Measurements from ENCODE around the gene RHBDF2.
"Not testable (repeated sequence)": the region's sequence is repeated elsewhere in the genome, so short reads cannot be mapped to it uniquely, and the experiment has no call there.

RHBDF2 gene

DNA sequence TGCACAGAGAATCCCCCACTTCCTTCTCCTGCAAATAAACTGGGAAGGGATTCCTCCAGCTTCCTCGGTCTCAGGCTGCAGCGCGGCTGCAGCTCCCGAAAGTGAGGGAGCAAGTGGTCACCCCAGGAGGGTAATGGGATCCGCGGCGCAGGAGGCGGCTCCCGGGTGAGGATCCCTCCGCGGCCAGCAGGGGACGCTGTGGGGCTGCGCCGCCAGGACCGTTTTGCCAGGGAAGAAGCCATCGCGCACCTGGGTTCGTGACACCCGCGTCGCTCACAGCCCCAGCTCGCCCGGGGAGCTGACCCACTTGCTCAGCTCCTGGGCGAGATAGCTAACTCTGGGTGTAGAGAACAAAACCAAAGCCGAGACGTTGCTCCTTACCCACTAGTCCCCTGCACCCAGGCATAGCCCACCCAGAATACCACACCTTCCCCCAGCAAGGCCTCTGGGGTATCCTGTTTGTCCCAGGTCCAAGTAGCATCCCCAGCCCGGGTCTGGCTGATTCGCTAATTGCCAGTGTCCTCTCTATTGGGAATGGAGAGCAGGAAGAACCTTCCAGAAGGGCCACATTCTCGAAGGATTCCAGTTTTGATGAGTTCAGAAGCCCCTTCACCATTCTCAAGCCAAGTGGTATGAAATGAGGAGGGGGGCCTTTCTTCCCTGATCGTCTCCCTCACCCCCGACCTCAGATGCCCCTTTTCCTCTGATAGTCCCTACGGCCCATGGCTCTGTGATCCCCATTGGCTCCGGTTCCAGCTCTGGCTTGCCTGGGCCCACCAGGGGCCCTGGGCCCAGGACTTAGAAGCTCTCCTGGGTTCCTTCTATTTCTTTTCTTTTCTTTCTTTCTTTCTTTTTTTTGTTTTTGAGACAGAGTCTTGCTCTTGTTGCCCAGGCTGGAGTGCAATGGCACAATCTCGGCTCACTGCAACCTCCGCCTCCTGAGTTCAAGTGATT is 22.1 kb upstream of the RHBDF2 start:
- DNase-seq: peak in 1 of 2 donors; percentile 54

GRCh38 chr17:76521683-76522082 is 20.5 kb upstream of the RHBDF2 start:
- not testable (repeated sequence) for DNase-seq

- DNase-seq: no peak
These were observed 20.0 kb upstream of the RHBDF2 start for GRCh38 chr17:76521262-76521661.

GRCh38 chr17:76519048-76519966 is 18.1 kb upstream of the RHBDF2 start:
- DNase-seq: no peak

DNA sequence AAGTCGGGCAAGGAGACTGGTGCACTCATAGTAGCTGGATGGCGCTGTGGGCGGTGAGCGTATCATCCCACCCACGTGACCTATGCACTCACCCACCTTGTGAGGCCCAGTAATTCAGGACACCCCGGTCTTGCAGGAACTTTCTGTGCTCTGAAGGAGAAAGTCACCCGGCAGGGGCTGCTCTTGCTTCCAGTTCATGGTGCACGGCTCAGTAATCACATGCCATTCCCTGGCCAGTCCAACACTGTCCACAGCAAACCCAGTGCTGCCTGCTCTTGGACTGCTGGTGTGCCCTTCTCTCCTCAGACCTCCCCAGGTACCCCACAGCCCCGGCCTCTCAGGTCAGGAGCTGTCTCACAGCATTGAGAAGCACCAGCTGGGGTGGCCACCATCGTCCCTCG is 16.4 kb upstream of the RHBDF2 start:
- no peak for DNase-seq

- DNase-seq: no peak
These were observed 14.2 kb upstream of the RHBDF2 start for GRCh38 chr17:76515274-76515949.

DNA sequence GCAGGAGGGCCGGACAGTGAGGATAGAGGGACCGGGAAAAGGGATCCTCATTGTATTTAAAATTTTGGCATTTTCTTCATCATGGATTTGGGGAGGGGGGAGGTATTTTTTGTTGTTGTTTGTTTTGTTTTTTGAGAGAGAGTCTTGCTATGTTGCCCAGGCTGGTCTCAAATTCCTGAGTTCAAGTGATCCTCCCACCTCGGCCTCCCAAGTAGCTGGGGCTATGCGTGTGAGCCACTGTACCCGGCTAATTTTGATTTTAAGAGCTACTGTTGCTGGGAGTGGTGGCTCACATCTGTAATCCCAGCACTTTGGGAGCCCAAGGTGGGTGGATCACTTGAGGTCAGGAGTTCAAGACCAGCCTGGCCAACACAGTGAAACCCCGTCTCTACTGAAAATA is 13.1 kb upstream of the RHBDF2 start:
- not testable (repeated sequence) for DNase-seq

DNA sequence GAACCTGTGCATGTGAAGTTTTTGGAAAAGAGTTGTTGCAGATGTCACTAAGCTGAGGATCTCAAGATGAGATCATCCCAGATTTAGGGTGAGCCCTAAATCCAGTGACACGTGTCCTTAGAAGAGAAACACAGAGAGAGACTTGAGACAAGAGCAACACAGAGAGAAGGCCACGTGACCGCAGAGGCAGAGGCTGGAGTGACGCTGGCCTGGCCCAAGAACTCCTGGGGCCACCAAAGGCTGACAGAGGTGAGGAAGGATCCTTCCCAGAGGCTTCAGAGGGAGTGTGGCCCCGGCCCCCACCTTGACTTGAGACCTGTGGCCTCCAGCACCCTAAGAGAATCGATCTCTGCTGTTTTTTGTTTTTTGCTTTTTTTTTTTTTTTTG is 12.1 kb upstream of the RHBDF2 start:
- DNase-seq: no peak

DNA sequence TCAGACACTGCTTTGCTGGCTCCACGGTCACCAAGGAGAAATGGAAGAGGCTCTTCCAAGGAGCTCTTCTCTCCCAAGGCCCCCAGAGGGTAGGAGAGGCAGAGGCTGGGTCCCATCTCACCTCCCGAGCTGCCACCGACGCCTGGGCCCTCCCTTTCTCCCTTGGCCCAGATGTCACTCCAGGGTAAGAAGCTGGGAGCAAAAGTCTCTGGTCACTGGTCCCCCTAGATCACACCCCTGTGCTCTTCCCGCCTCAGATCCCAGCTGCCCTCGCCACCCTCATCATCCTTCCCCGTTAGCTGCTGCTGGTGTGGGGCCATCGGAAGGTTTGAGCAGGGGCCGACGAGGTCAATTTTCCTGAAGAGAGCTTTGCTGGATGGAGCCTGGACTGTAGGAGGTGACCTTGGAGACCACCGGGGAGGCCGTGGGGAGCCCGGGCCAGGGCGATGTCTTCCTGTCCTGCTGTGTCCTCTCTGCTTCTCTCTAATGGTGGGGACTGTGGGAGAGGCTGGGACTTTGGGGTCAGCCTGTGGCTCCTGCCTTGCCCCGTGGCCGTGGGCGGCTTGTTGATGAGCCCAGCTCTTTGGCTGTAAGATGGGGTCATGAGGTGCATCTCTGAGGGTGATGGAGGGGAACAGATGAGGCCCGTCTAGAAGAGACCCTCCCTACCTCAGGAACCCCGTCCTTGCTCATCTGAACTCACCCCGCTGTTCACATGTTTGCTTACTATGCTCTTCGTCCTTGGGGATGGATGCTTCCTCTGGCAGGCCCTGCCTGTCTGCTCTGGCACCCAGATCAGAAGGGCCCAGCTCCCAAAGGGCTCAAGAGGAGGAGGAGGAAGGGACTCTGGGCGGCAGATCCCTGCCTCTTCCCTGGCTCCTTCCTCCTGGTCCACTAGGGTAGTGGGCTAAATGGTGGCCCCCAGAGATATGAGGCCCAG is 11.4 kb upstream of the RHBDF2 start:
- DNase-seq: no peak

GRCh38 chr17:76511668-76512365 is 10.6 kb upstream of the RHBDF2 start:
- no peak for DNase-seq

GRCh38 chr17:76510831-76511244 is 9.6 kb upstream of the RHBDF2 start:
- DNase-seq: no peak

- not testable (repeated sequence) for DNase-seq
These were observed 7.3 kb upstream of the RHBDF2 start for GRCh38 chr17:76508472-76509063.

- DNase-seq: peak; percentile 34 to 71
These were observed 5.5 kb upstream of the RHBDF2 start for GRCh38 chr17:76506408-76507345.

DNA sequence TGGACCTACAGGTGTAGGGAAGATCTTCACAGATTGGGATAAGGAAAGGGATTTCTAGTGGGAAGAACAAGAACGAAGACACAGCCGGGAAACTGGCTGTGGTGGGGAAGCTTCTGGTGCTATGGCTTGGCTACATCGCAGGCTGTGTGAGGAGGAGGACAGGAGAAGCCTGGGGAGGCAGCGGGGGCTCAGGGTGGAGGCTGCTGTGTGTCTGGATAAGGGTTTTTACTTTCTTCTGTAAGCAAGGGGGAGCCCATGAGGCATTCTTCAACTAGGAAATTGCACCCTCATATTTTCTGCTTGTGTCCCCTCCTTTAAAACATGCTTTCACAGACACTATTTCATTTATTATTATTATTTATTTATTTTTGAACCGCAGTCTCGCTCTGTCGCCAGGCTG is 2.9 kb upstream of the RHBDF2 start:
- DNase-seq: no peak

GRCh38 chr17:76502341-76503211 is 1.4 kb upstream of the RHBDF2 start:
- DNase-seq: no peak

DNA sequence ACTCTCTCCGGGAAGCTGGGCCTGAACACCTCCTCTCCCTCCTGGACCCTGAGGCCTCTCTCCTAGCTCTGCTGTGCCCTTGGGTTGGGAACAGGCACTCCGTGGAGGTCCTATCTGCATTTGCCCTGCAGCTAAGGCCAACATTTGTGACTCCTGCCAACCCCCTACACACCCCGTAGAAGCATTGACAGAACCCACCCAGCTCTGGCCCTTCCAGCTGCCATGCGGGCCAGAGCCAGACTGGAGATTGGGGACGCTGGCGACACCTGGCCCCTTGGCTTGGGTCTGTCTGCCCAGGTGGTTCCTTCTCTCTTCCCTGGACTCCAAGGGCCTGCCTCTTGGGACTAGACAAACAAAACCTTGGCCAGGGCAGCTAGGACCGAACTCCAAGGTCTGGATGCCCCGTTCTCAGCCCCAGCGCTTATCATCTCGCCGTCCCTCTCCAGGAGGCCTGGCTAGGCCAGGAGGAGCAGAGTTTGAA is 644 bp upstream of the RHBDF2 start:
- DNase-seq: no peak

- DNase-seq: no peak
These were observed 541 bp downstream of the RHBDF2 start for GRCh38 chr17:76500747-76501017.

DNA sequence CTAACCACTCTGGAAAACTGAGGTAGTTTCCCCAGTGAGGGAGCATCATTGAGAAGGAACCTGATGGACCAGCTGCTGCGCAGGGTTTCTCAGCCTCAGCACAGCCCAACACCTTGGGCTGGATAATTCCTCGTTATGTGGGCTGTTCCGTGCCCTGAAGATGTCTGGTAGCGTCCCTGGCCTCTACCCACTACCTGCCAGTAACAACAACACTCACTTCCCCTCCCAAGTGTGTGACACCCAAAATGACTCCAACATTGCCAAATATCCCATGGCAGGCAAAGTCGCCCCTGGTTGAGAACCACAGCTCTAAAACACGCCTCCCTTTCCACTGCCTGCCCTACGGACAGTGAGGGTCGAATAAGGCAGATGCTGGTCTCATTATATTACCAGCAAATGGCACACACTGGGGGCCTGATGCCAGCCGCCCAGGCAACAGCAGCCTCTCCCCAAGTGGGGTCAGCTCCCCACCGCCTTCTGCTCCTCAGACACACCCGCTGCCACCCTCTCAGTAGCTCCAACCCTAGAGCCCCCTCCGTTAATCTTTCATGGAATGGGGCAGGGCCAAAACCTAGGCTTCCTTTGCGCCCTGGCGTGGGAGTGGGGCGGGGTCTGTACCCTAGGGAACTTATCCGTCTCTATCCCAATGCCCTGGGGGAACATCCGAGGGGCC is 1.0 kb downstream of the RHBDF2 start:
- no peak for DNase-seq

Measured in hippocampal formation (tissue), 2 donors.